SW 1271 (cell line): ENCODE results near the gene SSC5D.

Experiments
- DNase-seq, 2 experiments: peaks; one replicate each; lab custom pipeline; 2025; lab: John Stamatoyannopoulos, UW

SSC5D gene

GRCh38 chr19:55554741-55555152 lies 66.5 kb downstream of the SSC5D start:
- DNase-seq: no peak

- DNase-seq: no peak
Measured at GRCh38 chr19:55559684-55560083, 71.4 kb downstream of the SSC5D start.

- DNase-seq: no peak
Measured at GRCh38 chr19:55563261-55563690, 75.0 kb downstream of the SSC5D start.

GRCh38 chr19:55566823-55567222 lies 78.6 kb downstream of the SSC5D start:
- no peak for DNase-seq

- DNase-seq: no peak
Measured at GRCh38 chr19:55567708-55568328, 79.6 kb downstream of the SSC5D start.
